T-cell (primary cell): ENCODE data around the gene NTMT2. TPM values are rescaled to one million over a fixed set of nuclear protein-coding genes. Genes with fewer than 3 reads are reported as not detected.
A peak's percentile ranks its signal among the peaks of the same experiment; 100 is the strongest.

ENCODE experiments used
- ATAC-seq, 4 experiments: fragments of 200-7000 bp in 3 of 4; fragments of 150-1000 bp in 1 of 4; cut with Tn5 transposase; replicated peaks in 1 of 4; 1 replicate in 3 of 4; 2 replicates in 1 of 4; pipeline ENCODE4 v1.10.0; 2021; ENCODE audit warnings: moderate library complexity in 3 of 4, mild to moderate bottlenecking in 2 of 4, moderate number of reproducible peaks in 1 of 4
- CTCF ChIA-PET, 2 donors: fragments of 300-600 bp; sonication (Branson Sonifier 250); formaldehyde crosslinking; loops; one replicate each; lab custom pipeline; 2022; ENCODE audit warnings: antibody characterized with exemption in 2 of 2; lab: Charles Lee
- POLR2A ChIA-PET, 2 donors: fragments of 300-600 bp; sonication (Branson Sonifier 250); formaldehyde crosslinking; loops; one replicate each; lab custom pipeline; 2022; ENCODE audit warnings: antibody characterized with exemption in 2 of 2; lab: Charles Lee
- DNase-seq, 35 experiments: peaks; one replicate each; pipeline versions ENCODE4 v3.0.0 to v3.0.0-alpha.2; 2013 to 2023
- H3K27ac ChIP-seq: one replicate; pipeline ENCODE4 v1.5.1; 2013; ENCODE audit warnings: low read length
- H3K27me3 ChIP-seq, 2 experiments: replicated peaks in 1 of 2; 1 replicate in 1 of 2; 2 replicates in 1 of 2; pipeline versions ENCODE4 v1.6.1 to v1.7.0; 2013; ENCODE audit warnings: low read length in 1 of 2, mixed read lengths in 1 of 2; ENCODE audit not compliant: control insufficient read depth in 2 of 2, insufficient read depth in 2 of 2; ENCODE audit errors: extremely low read depth in 1 of 2
- H3K36me3 ChIP-seq, 2 donors: 1 replicate in 1 of 2; 2 replicates in 1 of 2; pipeline versions ENCODE4 v1.6.1 to v1.7.0; 2013; ENCODE audit warnings: low read length in 1 of 2; ENCODE audit not compliant: control insufficient read depth in 2 of 2, insufficient read depth in 1 of 2; ENCODE audit errors: extremely low read depth in 1 of 2
- H3K4me1 ChIP-seq, 2 experiments: 1 replicate in 1 of 2; 2 replicates in 1 of 2; pipeline versions ENCODE4 v1.6.1 to v1.7.0; 2013; ENCODE audit warnings: low read length in 2 of 2, mixed read lengths in 1 of 2; ENCODE audit not compliant: insufficient read depth in 2 of 2, control insufficient read depth in 1 of 2; ENCODE audit errors: extremely low read depth in 1 of 2
- H3K4me3 ChIP-seq, 2 donors: 1 replicate in 1 of 2; 2 replicates in 1 of 2; pipeline versions ENCODE4 v1.5.1 to v1.7.0; 2013; ENCODE audit warnings: mild to moderate bottlenecking in 2 of 2, low read length in 1 of 2, moderate library complexity in 1 of 2; ENCODE audit not compliant: control insufficient read depth in 1 of 2; ENCODE audit errors: extremely low read depth in 1 of 2
- H3K9me3 ChIP-seq: 2 replicates; pipeline ENCODE4 v1.7.0; 2013
- H3K27ac Mint-ChIP-seq, 2 donors: one replicate each; pipeline ENCODE4 v1.8.0; 2020 to 2021; ENCODE audit warnings: mild to moderate bottlenecking in 2 of 2, mixed read lengths in 2 of 2
- H3K27me3 Mint-ChIP-seq, 2 donors: one replicate each; pipeline ENCODE4 v1.8.0; 2021 to 2022; ENCODE audit warnings: mixed read lengths in 2 of 2
- H3K36me3 Mint-ChIP-seq: one replicate; pipeline ENCODE4 v1.8.0; 2021; ENCODE audit warnings: mixed read lengths
- H3K4me1 Mint-ChIP-seq, 3 donors: one replicate each; pipeline ENCODE4 v1.8.0; 2020 to 2022; ENCODE audit warnings: mixed read lengths in 3 of 3, mild to moderate bottlenecking in 1 of 3
- H3K4me3 Mint-ChIP-seq, 3 donors: one replicate each; pipeline ENCODE4 v1.8.0; 2020 to 2022; ENCODE audit warnings: mild to moderate bottlenecking in 3 of 3, mixed read lengths in 3 of 3, moderate library complexity in 3 of 3
- H3K9me3 Mint-ChIP-seq, 3 donors: one replicate each; pipeline ENCODE4 v1.8.0; 2020 to 2022; ENCODE audit warnings: mixed read lengths in 3 of 3
- WGBS: methylation state at CpG from one replicate; pipeline ENCODE4 v1.1.5; 2013; ENCODE audit warnings: missing lambda C conversion rate; ENCODE audit not compliant: insufficient coverage; 5-methylcytosine and 5-hydroxymethylcytosine counted together
- total RNA-seq, 35 experiments: library from RNA in 6 of 35; stranded (reverse) in 6 of 35; fragments of 120-200 nt in 1 of 35; gene quantifications; one replicate each; pipeline versions ENCODE4 v1.2.1 to v1.2.4 and lab custom pipeline; 2013 to 2026

NTMT2 gene
- total RNA-seq, 5 donors from 2014 or later (not counting 1 experiment from before 2014, with no cell fraction given): not detected

DNA sequence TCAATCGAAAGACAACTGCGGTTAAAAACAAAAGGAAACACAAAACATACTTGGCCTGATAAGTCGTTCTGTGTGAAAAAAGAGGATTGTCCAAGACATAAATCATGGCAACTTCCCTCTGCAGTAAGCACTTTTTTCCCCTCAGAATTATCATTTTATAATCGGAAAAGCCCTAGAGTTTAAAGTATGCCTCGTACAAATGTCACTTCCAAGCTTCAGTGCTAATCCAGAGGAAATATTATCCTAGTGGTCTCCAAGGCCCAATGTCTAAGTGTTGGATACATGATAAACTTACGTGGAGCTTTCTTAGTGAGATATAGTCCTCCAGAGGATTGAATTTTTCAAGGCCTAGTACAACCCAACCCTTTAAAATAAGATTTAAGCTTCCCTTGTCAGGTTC, 11.2 kb upstream of the NTMT2 start:
- Mint-ChIP-seq H3K4me3 (no peak overlapping the region), H3K27ac (no peak overlapping the region), H3K9me3 (no peaks in the 10 kb centered on the region), H3K27me3 (peaks cover 10 to 27% of the 10 kb centered on the region in 2 donors), H3K36me3 (no peaks in the 10 kb centered on the region), H3K4me1 (no peaks in the 10 kb centered on the region)
- no peak overlapping the region for H3K27ac ChIP-seq
- H3K27me3 ChIP-seq: no peaks in the 10 kb centered on the region
- no peaks in the 10 kb centered on the region for H3K36me3 ChIP-seq
- H3K9me3 ChIP-seq: no peaks in the 10 kb centered on the region
- CTCF ChIA-PET: no interaction called here
- H3K4me1 ChIP-seq: no peaks in the 10 kb centered on the region
- POLR2A ChIA-PET: no interaction called here
- WGBS: no CpG with 5 or more reads among the region's 6 CpGs
- ATAC-seq: no peak
- H3K4me3 ChIP-seq: no peak overlapping the region
- DNase-seq: no peak

GRCh38 chr1:170140371-170140770, 5.4 kb upstream of the NTMT2 start:
- no peak for DNase-seq
- Mint-ChIP-seq H3K36me3 (no peaks in the 10 kb centered on the region), H3K4me1 (no peaks in the 10 kb centered on the region), H3K9me3 (peaks cover 0 to 9% (median 8%) of the 10 kb centered on the region in 3 donors), H3K4me3 (no peak overlapping the region), H3K27me3 (peaks cover 16 to 24% of the 10 kb centered on the region in 2 donors), H3K27ac (no peak overlapping the region)
- CTCF ChIA-PET: no interaction called here
- Histone ChIP-seq H3K4me3 (no peak overlapping the region), H3K9me3 (no peaks in the 10 kb centered on the region), H3K27ac (no peak overlapping the region), H3K36me3 (no peaks in the 10 kb centered on the region), H3K27me3 (no peaks in the 10 kb centered on the region), H3K4me1 (no peaks in the 10 kb centered on the region)
- WGBS: no CpG with 5 or more reads among the region's 2 CpGs
- POLR2A ChIA-PET: no interaction called here
- no peak for ATAC-seq

GRCh38 chr1:170145061-170145460, 698 bp upstream of the NTMT2 start:
- H3K4me3 Mint-ChIP-seq: no peak overlapping the region
- H3K4me1 Mint-ChIP-seq: peaks cover 8 to 15% (median 15%) of the 10 kb centered on the region in 3 donors
- no peaks in the 10 kb centered on the region for H3K36me3 ChIP-seq
- no peak overlapping the region for H3K4me3 ChIP-seq
- peaks cover 0 to 2% of the 10 kb centered on the region in 2 experiments for H3K4me1 ChIP-seq
- no peak overlapping the region for H3K27ac ChIP-seq
- H3K27ac Mint-ChIP-seq: no peak overlapping the region
- WGBS: 80% methylated on average over 1 of the region's 3 CpGs
- ATAC-seq (no peak), DNase-seq (no peak)
- peaks cover 0 to 4% of the 10 kb centered on the region in 2 experiments for H3K27me3 ChIP-seq
- POLR2A ChIA-PET: no interaction called here
- no peaks in the 10 kb centered on the region for H3K9me3 ChIP-seq
- H3K27me3 Mint-ChIP-seq: peaks cover 15 to 16% of the 10 kb centered on the region in 2 donors
- CTCF ChIA-PET: no interaction called here
- peaks cover 0 to 9% (median 8%) of the 10 kb centered on the region in 3 donors for H3K9me3 Mint-ChIP-seq
- H3K36me3 Mint-ChIP-seq: no peaks in the 10 kb centered on the region

DNA sequence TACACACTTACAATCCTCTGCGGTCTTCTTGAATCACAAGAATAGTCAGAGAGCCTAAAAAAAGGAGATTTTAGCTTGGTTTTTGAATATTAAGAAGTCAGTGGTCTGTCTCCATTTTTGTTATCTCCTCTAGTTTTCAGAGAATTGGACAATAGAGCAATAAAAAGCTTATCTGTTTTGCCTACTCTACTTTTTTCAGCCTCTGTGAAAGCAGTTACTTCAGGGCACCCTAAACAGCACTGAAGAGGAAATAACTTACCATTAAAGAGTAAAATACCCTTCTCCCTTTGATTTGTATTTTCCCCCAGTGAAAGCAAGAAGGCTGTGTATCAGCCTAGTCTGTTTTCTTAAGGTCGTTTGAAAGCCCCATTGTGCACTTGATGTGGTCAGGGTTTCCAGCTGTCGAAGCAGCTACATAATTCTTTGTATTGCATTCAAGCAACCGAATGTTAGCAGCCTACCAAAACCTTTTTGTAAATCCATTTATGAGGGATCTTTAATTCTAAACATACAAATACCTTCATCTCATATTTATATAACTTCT, 1.0 kb downstream of the NTMT2 start:
- no peak overlapping the region for H3K27ac ChIP-seq
- H3K4me3 ChIP-seq: no peak overlapping the region
- no peaks in the 10 kb centered on the region for H3K9me3 ChIP-seq
- Mint-ChIP-seq H3K27ac (no peak overlapping the region), H3K36me3 (no peaks in the 10 kb centered on the region), H3K4me1 (peaks cover 8 to 15% (median 15%) of the 10 kb centered on the region in 3 donors), H3K27me3 (peaks cover 14 to 17% of the 10 kb centered on the region in 2 donors), H3K9me3 (peaks cover 0 to 9% (median 8%) of the 10 kb centered on the region in 3 donors), H3K4me3 (peak overlapping the region in 1 of 3 donors; percentile 16)
- ATAC-seq (peak in 2 of 4 experiments; percentile 27 to 85), DNase-seq (peak in 6 of 35 experiments; percentile 4 to 29 (median 8))
- H3K27me3 ChIP-seq: peaks cover 0 to 4% of the 10 kb centered on the region in 2 experiments
- CTCF ChIA-PET: interaction anchor here in 1 of 2 donors (0.5 kb wide), 1 partner anchor 20 kb away, joined by 3 read pairs; no protein-coding TSS in a partner anchor
- H3K36me3 ChIP-seq: no peaks in the 10 kb centered on the region
- H3K4me1 ChIP-seq: peaks cover 0 to 2% of the 10 kb centered on the region in 2 experiments
- POLR2A ChIA-PET: no interaction called here
- WGBS: 0% methylated on average over 1 of the region's 4 CpGs

DNA sequence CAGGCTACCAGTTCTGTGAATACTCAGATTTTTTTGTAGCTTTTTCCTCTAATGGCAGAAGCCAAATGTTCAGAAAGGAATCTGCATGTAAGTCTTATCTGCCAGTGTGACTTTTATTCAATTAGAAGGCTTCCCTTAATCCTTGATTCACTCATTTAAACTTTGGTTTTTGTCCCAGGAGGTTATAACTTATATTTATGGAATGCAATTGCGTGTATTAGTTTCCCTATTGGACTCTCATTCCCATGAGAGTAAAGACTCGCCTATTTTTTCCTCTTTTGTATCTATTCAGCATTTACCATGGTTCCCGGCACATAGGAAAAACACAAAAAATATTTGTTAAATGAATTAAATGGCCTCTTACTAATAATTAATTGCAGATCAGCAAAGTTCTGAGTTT, 3.5 kb downstream of the NTMT2 start:
- no peak overlapping the region for H3K27ac Mint-ChIP-seq
- Histone ChIP-seq H3K27me3 (peaks cover 0 to 4% of the 10 kb centered on the region in 2 experiments), H3K27ac (no peak overlapping the region), H3K4me1 (peaks cover 0 to 2% of the 10 kb centered on the region in 2 experiments), H3K36me3 (no peaks in the 10 kb centered on the region), H3K4me3 (no peak overlapping the region), H3K9me3 (no peaks in the 10 kb centered on the region)
- ATAC-seq (no peak), DNase-seq (no peak)
- H3K36me3 Mint-ChIP-seq: no peaks in the 10 kb centered on the region
- WGBS: no CpG with 5 or more reads among the region's 3 CpGs
- peaks cover 16 to 17% of the 10 kb centered on the region in 2 donors for H3K27me3 Mint-ChIP-seq
- no peak overlapping the region for H3K4me3 Mint-ChIP-seq
- POLR2A ChIA-PET: no interaction called here
- H3K9me3 Mint-ChIP-seq: peaks cover 2 to 19% (median 10%) of the 10 kb centered on the region in 3 donors
- CTCF ChIA-PET: no interaction called here
- H3K4me1 Mint-ChIP-seq: peaks cover 8 to 15% (median 15%) of the 10 kb centered on the region in 3 donors

DNA sequence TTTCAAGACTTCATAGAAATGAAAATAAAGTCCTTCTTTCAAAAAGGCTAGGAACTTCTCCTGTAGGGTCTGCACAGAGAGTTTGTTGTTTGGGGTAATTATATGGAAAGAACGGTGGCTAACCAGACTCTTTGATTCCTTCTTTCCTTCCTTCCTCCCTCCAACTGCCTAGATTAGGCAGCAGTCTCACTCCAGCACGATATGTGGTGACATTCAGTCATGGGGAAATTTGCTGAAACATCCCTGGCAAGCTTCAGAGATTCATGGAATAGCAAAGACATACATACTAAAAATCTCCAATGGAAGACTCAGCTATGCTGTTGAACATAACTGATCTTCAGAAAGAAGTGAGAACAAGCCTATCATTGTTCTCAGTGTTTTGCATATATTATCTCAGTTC, 4.3 kb downstream of the NTMT2 start:
- Histone ChIP-seq H3K36me3 (no peaks in the 10 kb centered on the region), H3K4me3 (no peak overlapping the region), H3K27ac (no peak overlapping the region), H3K4me1 (peaks cover 0 to 2% of the 10 kb centered on the region in 2 experiments), H3K27me3 (peaks cover 0 to 4% of the 10 kb centered on the region in 2 experiments), H3K9me3 (no peaks in the 10 kb centered on the region)
- peaks cover 2 to 19% (median 6%) of the 10 kb centered on the region in 3 donors for H3K9me3 Mint-ChIP-seq
- ATAC-seq (no peak), DNase-seq (no peak)
- WGBS: no CpG with 5 or more reads among the region's 2 CpGs
- peaks cover 11 to 16% of the 10 kb centered on the region in 2 donors for H3K27me3 Mint-ChIP-seq
- H3K4me1 Mint-ChIP-seq: peaks cover 8 to 15% (median 15%) of the 10 kb centered on the region in 3 donors
- H3K36me3 Mint-ChIP-seq: no peaks in the 10 kb centered on the region
- ChIA-PET POLR2A (no interaction called here), CTCF (no interaction called here)
- no peak overlapping the region for H3K4me3 Mint-ChIP-seq
- H3K27ac Mint-ChIP-seq: no peak overlapping the region
